Stimulated activated CD8-positive, alpha-beta memory T cell treated with anti-CD3 and anti-CD28 coated beads, Interleukin-7, amount 100 ng/mL, for 24 hours (primary cell): ENCODE results near the gene TNKS1BP1.

ENCODE experiments used
- DNase-seq: peaks from one replicate; pipeline ENCODE4 v3.0.0-alpha.2; 2020; ENCODE audit warnings: low read depth

The TNKS1BP1 gene

GRCh38 chr11:57254631-57255030 lies 70.1 kb downstream of the TNKS1BP1 start:
- no peak for DNase-seq

GRCh38 chr11:57251491-57252104 lies 73.2 kb downstream of the TNKS1BP1 start:
- DNase-seq = no peak

- no peak for DNase-seq
These were observed 73.7 kb downstream of the TNKS1BP1 start for GRCh38 chr11:57251037-57251436.
